Esophagus squamous epithelium (tissue), 5 donors: ENCODE measurements around the gene AUTS2. TPM values are rescaled to one million over a fixed set of nuclear protein-coding genes. Genes with fewer than 3 reads are reported as not detected.

ENCODE experiments used
- DNase-seq: peaks from one replicate; lab custom pipeline; 2025; lab: John Stamatoyannopoulos, UW
- H3K27ac ChIP-seq, 4 donors: fragments of 200-600 bp; sonication (generic); one replicate each; pipeline ENCODE4 v1.5.1; 2016 to 2019; ENCODE audit warnings: mild to moderate bottlenecking in 1 of 4
- H3K27me3 ChIP-seq, 4 donors: fragments of 200-600 bp; sonication (generic); 1 replicate in 3 of 4; 2 replicates in 1 of 4; pipeline versions ENCODE4 v1.5.1 to v1.6.0; 2017 to 2021; ENCODE audit warnings: antibody characterized with exemption in 1 of 4
- H3K36me3 ChIP-seq, 3 donors: fragments of 200-600 bp; sonication (generic); one replicate each; pipeline ENCODE4 v1.5.1; 2016 to 2019
- H3K4me1 ChIP-seq, 3 donors: fragments of 200-600 bp; sonication (generic); one replicate each; pipeline ENCODE4 v1.5.1; 2017 to 2019
- H3K4me3 ChIP-seq, 4 donors: fragments of 200-600 bp; sonication (generic); 1 replicate in 3 of 4; 2 replicates in 1 of 4; pipeline ENCODE4 v1.5.1; 2016 to 2019; ENCODE audit warnings: mild to moderate bottlenecking in 2 of 4, moderate library complexity in 1 of 4
- H3K9me3 ChIP-seq, 3 donors: fragments of 200-600 bp; sonication (generic); one replicate each; pipeline ENCODE4 v1.5.1; 2016 to 2019
- CTCF ChIP-seq, 6 experiments: fragments of 450-650 bp in 4 of 6; fragments of 200-600 bp in 2 of 6; sonication (generic) in 2 of 6; IDR thresholded peaks; one replicate each; pipeline ENCODE4 v1.5.1; 2016 to 2019; ENCODE audit warnings: antibody characterized with exemption in 6 of 6, mild to moderate bottlenecking in 4 of 6, moderate library complexity in 4 of 6
- POLR2A ChIP-seq, 4 donors: fragments of 450-650 bp; IDR thresholded peaks; one replicate each; pipeline ENCODE4 v1.6.1; 2017; ENCODE audit warnings: antibody characterized with exemption in 4 of 4, mild to moderate bottlenecking in 4 of 4, moderate library complexity in 3 of 4
- WGBS, 2 donors: methylation state at CpG; one replicate each; pipeline ENCODE4 v1.1.5; 2018; 5-methylcytosine and 5-hydroxymethylcytosine counted together
- intact Hi-C: fragments of 100-400 bp; cut with DNase I; formaldehyde crosslinking; loops from one replicate; pipeline ENCODE4 v1.15.0; 2022
- total RNA-seq, 4 donors: library from RNA; depleted of rRNA; stranded (reverse); fragments of >200 nt; gene quantifications; one replicate each; pipeline ENCODE4 v1.1.0, GENCODE V29; 2016
- donor health status: DM: yes; HTN: yes; CAD: no.

Gene AUTS2
- total RNA-seq, 4 donors from 2014 or later, result 9.5 to 36.2 (median 23.0) TPM

GRCh38 chr7:70719125-70719524, 1120.8 kb downstream of the AUTS2 start:
- no peak overlapping the region for H3K4me3 ChIP-seq
- H3K27ac ChIP-seq, result no peak overlapping the region
- no peaks in the 10 kb centered on the region for H3K9me3 ChIP-seq
- no peaks in the 10 kb centered on the region for H3K36me3 ChIP-seq
- no peak for DNase-seq
- 73 to 90% methylated on average over 7 of the region's 7 CpGs for WGBS, 2 donors
- no peak for TF ChIP-seq CTCF (IDR thresholded peaks at IDR 0.05)
- TF ChIP-seq POLR2A (IDR thresholded peaks at IDR 0.05), result no peak
- H3K27me3 ChIP-seq, result no peaks in the 10 kb centered on the region
- intact Hi-C loops, result no loop called here
- peaks cover 5 to 82% (median 13%) of the 10 kb centered on the region in 3 donors for H3K4me1 ChIP-seq

- peak overlapping the region in 3 of 4 donors; percentile 9 to 55 (median 36) for H3K27ac ChIP-seq
- no peaks in the 10 kb centered on the region for H3K27me3 ChIP-seq
- peaks cover 7 to 86% (median 13%) of the 10 kb centered on the region in 3 donors for H3K4me1 ChIP-seq
- 38 to 42% methylated on average over 7 of the region's 7 CpGs for WGBS, 2 donors
- TF ChIP-seq CTCF (IDR thresholded peaks at IDR 0.05), result no peak
- no peaks in the 10 kb centered on the region for H3K36me3 ChIP-seq
- DNase-seq, result no peak
- intact Hi-C loops, result no loop called here
- no peaks in the 10 kb centered on the region for H3K9me3 ChIP-seq
- H3K4me3 ChIP-seq, result no peak overlapping the region
Observed at GRCh38 chr7:70720191-70720873, 1122.1 kb downstream of the AUTS2 start.

- TF ChIP-seq CTCF (IDR thresholded peaks at IDR 0.05) (no peak), POLR2A (IDR thresholded peaks at IDR 0.05) (no peak)
- no peaks in the 10 kb centered on the region for H3K36me3 ChIP-seq
- intact Hi-C loops, result no loop called here
- H3K27me3 ChIP-seq, result no peaks in the 10 kb centered on the region
- peaks cover 13 to 89% (median 13%) of the 10 kb centered on the region in 3 donors for H3K4me1 ChIP-seq
- H3K27ac ChIP-seq, result no peak overlapping the region
- H3K4me3 ChIP-seq, result no peak overlapping the region
- WGBS, 2 donors, result 93 to 95% methylated on average over 1 of the region's 1 CpG
- H3K9me3 ChIP-seq, result no peaks in the 10 kb centered on the region
- DNase-seq, result no peak
Observed at GRCh38 chr7:70721500-70721899, 1123.2 kb downstream of the AUTS2 start.

GRCh38 chr7:70723339-70723738, 1125.1 kb downstream of the AUTS2 start:
- no peaks in the 10 kb centered on the region for H3K36me3 ChIP-seq
- no peak for DNase-seq
- H3K4me3 ChIP-seq, result no peak overlapping the region
- no peaks in the 10 kb centered on the region for H3K9me3 ChIP-seq
- peaks cover 3 to 89% (median 19%) of the 10 kb centered on the region in 3 donors for H3K4me1 ChIP-seq
- intact Hi-C loops, result no loop called here
- TF ChIP-seq CTCF (IDR thresholded peaks at IDR 0.05) (no peak), POLR2A (IDR thresholded peaks at IDR 0.05) (no peak)
- H3K27me3 ChIP-seq, result no peaks in the 10 kb centered on the region
- H3K27ac ChIP-seq, result peak overlapping the region in 2 of 4 donors; percentile 14 to 25
- WGBS, 2 donors, result 77 to 78% methylated on average over 5 of the region's 5 CpGs

GRCh38 chr7:70725448-70725847, 1127.2 kb downstream of the AUTS2 start:
- Histone ChIP-seq H3K36me3 (no peaks in the 10 kb centered on the region), H3K4me1 (peaks cover 9 to 89% (median 25%) of the 10 kb centered on the region in 3 donors), H3K9me3 (no peaks in the 10 kb centered on the region), H3K4me3 (no peak overlapping the region), H3K27me3 (no peaks in the 10 kb centered on the region), H3K27ac (peak overlapping the region in 2 of 4 donors; percentile 6 to 11)
- TF ChIP-seq POLR2A (IDR thresholded peaks at IDR 0.05) (no peak), CTCF (IDR thresholded peaks at IDR 0.05) (no peak)
- WGBS, 2 donors, result 48 to 51% methylated on average over 2 of the region's 2 CpGs
- intact Hi-C loops, result no loop called here
- DNase-seq, result no peak
